ENCODE data around the gene ACBD5.
"Not testable (repeated sequence)": the region's sequence is repeated elsewhere in the genome, so short reads cannot be mapped to it uniquely, and the experiment has no call there.

ACBD5 gene

DNA sequence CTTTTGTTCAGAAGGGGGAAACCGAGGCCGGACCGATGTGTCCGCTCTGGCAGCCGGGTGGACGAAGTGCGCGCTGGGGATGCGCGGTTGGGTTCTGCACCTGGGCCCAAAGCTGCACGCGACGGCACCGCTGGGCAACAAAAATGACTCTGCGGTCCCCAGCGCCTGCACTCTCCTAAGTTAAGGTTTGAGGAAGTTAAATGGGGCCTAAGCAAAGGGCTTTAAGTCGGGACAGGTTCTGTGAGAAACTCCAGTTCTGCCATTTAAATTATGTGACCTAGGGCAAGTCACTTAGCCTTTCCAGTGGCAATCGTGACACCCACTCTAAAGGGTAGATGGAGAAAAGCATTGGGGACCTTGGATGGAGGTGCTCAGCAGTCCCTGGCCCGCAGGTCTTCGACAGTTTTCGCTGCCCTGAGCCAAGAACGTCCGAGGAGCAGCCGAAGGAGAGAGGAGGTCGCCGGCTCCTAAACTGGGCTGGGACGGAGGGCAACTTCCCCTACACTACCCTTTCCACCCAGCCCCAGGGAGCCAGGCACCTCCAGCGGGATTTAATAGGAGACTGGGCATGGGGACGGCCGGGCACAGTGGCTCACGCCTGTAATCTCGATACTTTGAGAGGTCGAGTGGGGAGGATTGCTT, 534 bp upstream of the ACBD5 start:
- peak; percentile 71 for DNase-seq

DNA sequence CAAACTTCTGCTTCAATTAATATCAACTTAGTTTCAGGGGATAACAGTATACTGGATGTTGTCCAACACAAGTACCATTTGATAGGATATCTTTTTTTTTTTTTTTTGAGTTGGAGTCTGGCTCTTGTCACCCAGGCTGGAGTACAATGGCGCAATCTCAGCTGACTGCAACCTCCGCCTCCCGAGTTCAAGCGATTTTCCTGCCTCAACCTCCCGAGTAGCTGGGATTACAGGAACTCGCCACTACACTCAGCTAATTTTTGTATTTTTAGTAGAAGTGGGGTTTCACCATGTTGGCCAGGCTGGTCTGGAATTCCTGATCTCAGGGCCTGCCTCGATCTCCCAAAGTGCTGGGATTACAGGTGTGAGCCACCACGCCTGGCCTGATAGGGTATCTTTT, 3.1 kb downstream of the ACBD5 start:
- not testable (repeated sequence) for DNase-seq

DNA sequence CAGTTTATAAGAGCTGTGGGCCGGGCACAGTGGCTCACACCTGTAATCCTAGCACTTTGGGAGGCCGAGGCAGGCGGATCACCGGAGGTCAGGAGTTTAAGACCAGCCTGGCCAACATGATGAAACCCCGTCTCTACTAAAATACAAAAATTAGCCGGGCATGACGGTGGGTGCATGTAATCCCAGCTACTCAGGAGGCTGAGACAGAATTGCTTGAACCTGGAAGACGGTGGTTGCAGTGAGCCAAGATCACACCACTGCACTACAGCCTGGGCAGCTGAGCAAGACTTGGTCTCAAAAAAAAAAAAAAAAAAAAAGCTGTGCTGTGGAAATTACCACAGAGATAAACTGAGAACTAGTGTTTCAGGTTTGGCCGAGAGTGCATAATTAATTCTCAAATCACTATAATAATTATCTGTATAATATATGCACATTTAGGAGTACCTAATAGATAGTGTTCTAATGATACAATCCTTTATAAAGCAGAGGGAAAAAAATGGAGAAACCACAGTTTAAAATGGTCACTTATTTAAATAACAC, 3.9 kb downstream of the ACBD5 start:
- not testable (repeated sequence) for DNase-seq

DNA sequence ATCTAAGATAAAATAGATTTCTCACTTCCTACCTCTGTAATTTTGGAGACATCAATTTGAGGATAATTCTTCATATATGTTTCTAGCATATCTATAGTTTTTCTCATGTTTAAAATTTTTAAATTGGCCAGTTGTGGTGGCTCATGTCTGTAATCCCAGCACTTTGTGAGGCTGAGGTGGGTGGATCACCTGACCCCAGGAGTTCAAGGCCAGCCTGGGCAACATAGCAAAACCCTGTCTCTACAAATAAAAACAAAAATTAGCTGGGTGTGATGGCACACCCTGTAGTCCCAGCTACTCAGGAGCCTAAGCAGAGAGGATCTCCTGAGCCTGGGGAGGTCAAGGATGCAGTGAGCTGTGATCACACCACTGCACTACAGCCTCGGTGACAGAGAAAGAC, 4.9 kb downstream of the ACBD5 start:
- DNase-seq = no peak

DNA sequence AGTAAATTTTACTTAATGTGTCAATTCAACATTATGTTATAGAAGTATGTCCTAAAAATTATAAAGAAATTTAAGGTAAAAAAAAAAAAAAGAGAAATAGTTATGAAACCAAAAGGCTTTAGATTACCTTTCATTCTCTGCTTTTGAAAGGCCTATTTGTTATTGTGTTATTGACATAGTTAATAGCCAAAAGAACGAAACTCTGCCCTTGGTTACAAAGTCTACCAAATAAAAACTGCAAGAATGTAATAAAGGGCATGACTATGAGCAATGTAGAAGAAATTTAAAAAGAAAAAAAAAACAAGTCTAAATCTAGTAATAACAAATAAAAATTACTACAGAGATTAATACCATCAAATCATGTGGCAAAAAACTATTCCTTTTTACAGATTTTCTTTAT, 10.6 kb downstream of the ACBD5 start:
- no peak for DNase-seq

DNA sequence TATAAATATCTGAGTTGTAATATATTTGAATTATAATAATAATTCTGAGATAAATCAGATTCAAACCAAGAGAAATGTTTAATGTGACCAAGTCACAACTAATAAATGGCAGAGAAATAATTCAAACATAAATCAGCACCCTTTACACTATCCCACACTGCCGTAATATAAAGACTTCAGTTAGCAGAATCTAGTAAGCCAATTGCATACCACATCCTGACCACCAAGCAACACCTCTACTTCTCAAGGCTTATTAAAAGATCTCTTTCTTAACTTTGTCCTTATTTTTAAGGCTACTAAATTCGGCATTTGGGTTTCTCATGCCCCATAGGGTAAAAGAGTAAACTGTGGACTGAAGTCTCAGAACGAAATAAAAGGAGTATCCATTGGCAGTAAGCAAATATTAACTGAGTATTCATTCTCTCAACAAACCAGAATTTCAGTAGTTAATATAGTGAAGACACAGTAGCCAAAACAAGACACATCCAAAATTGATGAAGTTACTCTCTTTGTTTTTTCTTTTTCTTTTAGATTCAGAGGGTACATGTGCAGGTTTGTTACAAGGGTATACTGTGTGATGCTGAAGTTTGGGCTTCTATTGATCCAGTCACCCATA, 14.8 kb downstream of the ACBD5 start:
- no peak for DNase-seq

DNA sequence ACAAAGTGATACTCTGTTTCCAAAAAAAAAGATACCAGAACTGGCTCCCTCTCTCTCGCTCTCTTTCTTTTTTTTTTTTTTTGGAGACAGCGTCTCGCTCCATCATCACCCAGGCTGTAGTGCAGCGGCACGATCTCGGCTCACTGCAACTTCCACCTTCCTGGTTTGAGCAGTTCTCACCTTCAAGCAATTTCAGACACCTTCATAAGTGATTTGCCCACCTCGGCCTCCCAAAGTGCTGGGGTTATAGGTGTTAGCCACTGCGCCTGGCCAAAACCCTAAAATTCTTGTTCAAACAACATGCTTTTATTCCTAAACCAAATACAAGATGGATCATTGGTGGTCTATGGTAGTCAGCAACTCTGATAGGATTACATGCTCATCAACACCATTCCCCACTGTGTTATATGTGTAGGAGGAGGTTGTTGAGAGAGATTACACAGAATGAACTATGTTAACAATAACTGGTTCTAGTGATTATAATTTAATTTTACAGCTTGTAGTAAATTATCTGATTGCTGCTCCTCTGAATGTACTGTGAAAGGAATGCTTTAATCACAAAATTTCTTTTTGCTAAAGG, 15.5 kb downstream of the ACBD5 start:
- DNase-seq = no peak

DNA sequence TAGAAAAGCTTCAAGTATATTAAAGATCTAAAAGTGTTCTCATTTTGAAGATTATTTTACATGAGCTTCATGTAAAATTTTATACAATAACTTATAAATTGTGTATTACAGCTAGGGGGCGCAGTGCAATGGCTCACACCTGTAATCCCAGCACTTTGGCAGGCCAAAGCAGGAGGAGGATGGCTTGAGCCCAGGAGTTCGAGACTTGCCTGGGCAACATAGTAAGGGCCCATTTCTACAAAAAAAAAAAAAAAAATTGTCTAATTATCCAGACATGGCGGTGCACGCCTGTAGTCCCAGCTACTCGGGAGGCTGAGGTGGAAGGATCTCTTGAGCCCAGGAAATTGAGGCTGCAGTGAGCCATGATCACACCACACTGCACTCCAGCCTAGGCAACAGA, 16.6 kb downstream of the ACBD5 start:
- DNase-seq = no peak

DNA sequence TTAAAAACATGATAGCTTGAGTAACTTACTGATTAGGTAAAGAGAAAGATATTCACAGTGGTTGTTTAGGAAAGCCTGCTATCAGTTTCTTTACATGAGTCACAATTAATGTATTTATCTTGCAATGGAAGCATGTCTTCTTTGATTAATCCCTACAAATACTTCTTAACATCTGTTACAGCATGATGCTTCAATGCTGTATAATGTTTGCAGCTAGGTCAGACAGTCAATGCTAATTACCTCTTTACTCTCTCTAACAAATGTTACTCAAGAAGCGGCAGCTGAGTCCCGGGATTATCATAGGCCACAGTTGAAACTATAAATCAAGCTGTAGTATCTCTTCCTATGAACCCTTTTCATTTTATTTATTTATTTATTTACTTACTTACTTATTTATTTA, 33.2 kb downstream of the ACBD5 start:
- no peak for DNase-seq

DNA sequence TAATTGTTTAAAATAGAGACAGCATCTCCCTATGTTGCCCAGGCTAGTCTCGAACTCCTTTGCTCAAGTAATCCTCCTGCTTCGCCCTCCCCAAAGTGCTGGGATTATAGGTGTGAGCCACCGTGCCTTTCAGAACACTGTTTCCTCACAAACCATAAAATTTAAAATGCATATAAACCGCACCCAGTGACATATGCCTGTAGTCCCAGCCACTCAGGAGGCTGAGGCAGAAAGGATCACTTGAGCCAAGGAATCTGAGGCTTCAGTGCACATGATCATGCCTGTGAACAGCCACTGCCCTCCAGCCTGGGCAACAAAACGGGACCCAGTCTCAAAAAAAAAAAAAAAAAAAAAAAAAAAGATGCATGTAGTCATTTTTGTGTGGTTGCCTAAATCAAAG, 36.8 kb downstream of the ACBD5 start:
- DNase-seq = no peak

DNA sequence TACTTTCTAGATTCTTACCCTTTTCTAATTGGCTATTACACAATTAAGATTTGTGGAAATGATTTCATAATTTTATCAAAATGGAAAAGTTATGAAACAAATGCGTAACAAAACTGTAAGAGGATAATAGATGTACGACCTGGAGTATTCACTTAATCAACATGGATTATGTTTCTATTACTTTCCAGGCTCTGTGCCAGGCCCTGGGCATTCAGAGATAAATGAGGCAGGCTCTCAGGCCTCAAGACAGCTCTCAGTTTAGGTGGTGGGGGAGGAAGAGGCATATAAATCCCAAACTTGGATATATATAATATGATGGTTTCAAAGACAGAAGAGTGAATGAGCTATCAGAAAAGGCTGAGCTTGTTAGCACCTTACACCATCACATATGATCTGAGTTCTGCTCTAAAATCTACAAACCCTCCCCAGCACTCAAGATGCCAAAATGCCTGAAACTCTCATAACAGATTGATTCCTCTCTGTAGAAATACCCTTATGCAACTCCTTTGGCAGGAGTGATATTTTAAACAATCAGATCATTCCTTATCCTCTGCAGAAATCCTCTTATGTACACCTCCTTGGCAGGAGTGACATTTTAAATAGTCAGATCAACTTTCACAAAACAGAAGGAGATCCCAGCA, 42.5 kb downstream of the ACBD5 start:
- DNase-seq = no peak

DNA sequence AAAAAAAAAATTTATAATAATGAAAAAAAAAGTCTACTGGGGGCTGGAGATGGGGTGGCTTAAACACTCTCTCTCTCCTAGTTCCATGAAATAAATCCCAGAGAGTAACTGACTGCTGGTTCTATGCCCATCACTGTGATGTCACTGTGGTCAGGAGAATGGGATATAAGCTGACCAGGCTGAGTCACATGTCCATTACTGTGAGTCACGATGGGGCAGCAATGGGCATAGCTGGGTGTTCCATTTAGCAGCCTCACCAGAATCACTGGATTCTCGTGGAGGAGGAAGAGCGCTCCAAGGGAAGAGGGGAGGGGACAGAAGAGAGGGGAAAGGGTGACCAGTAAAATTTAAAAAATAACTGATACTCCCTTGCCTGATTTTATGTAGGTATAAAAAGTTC, 48.3 kb downstream of the ACBD5 start:
- peak; percentile 82 for DNase-seq

DNA sequence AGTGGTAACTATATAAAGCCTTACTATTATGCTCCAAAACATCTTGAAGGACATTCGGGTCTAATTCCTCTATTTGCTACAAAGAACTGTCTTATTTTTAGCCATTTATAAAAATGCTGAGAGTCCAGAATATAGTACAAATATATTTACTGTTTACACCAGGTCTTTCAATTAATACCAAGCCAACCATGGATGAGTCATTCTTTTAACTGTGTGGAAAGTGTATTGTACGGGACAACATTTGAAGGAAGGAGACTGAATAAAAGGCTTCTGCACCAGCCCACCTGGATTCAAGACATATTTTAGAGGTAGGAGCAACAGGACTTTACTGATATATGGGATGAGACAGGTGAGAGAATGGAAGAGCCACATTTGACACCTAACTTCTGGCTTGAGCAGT, 50.1 kb downstream of the ACBD5 start:
- DNase-seq = no peak

DNA sequence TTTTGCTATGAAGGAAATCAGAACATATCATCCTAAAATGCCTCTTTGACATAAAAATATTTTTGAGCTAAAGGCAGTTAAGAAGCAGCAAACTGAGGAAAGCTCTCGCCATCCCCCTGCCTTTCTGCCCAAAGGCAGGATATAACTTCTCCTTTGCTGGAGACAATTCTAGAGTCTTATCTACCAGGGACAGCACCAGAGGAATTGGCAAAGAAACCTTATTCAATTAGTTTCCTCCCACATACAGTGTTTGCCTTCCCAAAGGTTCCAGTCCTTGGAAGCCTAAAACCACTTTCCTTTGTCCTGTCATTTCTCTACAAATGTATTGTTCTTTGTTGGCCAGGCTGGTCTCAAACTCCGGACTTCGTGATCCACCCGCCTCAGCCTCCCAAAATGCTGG, 51.7 kb downstream of the ACBD5 start:
- DNase-seq = no peak

DNA sequence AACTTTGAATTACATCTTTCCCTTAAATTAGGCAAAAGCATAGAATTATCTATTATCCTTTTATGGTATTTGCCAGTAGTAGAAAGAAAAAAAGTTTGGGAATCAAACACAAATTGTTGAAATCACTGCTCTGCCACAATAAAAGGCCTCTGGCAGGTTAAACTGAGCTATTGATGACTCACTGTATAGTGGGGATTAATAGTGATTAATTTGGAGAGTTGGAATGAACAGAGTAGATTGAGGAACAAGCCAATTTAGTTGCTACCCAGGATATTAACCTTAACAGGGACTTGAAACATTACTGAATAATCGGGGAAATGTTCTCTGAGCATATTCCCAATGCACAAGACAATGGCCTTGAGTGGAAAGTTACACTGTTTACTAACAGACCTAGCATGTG, 52.3 kb downstream of the ACBD5 start:
- no peak for DNase-seq

DNA sequence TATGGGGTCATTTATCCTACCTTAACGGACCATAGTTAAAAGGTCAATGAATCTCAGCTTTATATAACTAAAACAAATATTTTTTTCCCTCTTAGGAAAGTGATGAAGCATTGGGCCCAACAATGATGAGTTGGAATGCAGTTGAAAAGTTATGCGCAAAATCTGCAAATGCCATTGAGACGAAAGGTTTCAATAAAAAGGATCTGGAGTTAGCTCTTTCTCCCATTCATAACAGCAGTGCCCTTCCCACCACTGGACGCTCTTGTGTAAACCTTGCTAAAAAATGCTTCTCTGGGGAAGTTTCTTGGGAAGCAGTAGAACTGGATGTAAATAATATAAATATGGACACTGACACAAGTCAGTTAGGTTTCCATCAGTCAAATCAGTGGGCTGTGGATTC, 70.7 kb downstream of the ACBD5 start:
- DNase-seq = no peak

DNA sequence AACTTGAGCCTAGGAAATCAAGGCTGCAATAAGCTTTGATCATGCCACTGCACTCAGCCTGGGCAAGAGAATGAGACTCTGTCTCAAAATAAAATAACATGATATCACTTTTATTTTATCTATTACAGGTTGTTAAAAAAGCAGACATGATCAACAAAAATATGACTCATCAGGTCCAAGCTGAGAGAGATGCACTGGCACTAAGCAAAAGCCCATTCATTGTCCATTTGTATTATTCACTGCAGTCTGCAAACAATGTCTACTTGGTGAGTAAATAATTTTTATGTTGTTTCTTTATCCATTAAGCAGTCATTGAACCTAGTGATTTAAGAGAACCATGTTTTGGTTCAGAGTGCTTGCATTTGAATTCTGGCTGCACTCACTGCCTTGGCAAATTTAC, 82.2 kb downstream of the ACBD5 start:
- no peak for DNase-seq

DNA sequence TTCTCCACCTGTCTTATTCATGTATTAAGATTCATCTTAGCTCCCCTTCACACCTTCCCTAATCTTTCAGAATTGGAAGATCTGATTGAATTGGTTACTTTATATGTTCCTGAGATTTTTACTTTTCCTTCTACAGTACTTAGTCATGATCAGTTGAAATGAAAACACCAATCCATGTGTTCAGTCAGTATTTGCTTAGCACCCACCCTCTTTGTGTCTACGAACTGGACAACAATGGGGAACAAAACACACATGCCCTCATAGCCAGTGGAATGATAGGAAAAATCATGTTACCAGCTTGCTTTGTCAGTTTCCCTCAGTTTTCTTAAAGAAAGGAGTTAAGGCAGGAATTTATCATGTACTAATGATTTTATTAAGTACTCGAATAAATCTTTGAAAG, 83.4 kb downstream of the ACBD5 start:
- no peak for DNase-seq

DNA sequence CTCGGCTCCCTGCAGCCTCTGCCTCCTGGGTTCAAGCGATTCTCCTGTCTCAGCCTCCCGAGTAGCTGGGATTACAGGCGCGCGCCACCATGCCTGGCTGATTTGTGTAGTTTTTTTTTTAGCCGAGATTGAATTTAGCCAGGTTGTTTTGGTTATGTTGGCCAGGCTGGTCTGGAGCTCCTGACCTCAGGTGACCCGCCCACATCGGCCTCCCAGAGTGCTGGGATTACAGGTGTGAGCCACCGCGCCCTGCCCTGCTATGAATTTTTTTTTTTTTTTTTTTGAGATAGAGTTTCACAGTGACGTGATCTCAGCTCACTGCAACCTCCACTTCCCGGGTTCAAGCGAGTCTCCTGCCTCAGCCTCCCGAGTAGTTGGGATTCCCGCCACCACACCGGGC, 84.0 kb downstream of the ACBD5 start:
- not testable (repeated sequence) for DNase-seq

DNA sequence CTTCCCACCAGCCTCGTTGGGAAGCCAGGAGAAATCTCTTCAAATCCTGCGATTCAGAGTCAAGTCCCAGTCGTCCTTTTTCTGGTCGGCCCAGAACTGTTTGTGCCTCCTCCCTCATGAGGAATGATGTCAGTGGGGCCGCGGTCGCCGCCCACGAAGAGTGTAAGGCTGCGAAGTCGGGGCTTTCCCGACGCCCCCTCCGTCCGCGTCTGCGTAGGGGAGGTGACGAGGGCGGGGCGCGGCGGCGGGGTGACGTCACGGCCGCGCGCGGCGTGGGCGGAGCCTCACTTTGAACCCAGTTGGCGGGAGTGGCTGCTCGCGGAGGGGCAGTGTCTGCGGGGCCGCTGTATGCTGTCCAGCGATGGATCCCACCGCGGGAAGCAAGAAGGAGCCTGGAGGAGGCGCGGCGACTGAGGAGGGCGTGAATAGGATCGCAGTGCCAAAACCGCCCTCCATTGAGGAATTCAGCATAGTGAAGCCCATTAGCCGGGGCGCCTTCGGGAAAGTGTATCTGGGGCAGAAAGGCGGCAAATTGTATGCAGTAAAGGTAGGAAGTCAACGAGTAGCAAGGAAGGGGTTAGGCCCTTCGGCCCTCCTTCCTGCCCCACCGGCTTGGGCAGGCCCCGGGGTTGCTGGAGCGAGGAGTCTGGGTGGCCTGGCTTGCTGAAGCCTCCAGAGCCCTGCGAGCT, 85.4 kb downstream of the ACBD5 start, which contains the start of gene MASTL:
Gene MASTL (plus strand): TSS at position 287 of the 689 bp plus-strand sequence. CDS start 75 bp downstream, at position 362.
- peak; percentile 96 for DNase-seq

DNA sequence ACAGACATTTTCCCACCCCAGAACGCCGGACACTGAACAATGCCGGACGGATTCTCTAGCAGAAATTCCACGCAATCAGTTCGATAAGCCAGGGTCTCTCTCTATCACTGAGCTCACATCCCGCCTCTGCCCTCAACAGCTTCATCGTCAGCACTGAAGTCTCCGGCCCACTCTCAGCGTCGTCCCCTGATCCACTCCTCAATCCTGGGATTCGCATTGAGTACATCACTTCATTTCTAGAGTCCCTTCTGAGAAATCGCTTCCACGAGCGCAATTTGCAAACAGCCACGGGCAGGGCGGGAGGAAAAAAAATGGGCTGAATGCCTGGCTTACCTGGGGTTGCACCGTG, 86.8 kb downstream of the ACBD5 start:
- DNase-seq = no peak

DNA sequence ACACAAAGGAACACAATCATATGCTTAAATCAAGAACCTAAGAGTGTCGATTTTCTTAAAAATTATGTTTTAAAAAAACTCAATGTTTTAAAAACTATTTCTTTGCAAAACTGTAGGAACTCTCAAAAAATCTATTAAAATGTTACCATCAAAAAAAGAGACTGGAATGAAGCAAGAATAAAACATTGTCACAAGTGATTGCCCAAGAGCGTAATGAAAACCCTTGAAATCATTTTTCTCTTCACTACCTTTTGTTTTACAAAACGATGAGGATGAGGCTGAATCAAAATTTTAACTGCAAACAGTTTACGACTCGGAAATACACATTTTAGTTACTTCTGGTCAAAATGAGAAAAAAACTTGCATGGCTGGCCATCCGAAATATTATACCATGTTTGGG, 87.3 kb downstream of the ACBD5 start:
- DNase-seq = no peak

DNA sequence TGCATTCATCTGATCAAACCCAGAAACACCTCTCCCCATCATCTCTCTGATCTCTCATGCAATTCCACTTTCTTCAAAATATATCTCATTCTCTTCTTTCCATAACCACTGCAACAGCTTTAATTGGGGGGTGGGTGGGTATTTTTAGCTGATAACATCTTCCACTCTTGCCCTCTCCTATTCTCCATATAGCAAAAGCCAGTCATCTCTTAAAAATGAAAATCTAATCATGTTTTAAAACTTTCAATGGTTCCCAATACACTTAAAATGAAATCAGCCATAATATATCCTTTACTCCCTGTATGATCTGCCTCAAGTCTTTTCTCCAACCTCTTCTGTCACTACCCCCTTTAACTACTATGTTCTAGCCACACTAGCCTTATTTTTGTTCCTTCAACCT, 87.9 kb downstream of the ACBD5 start:
- no peak for DNase-seq
